Tongue (tissue), 2 donors: ENCODE measurements around the gene HOXC10. TPM values are rescaled to one million over a fixed set of nuclear protein-coding genes. Genes with fewer than 3 reads are reported as not detected.
A peak's percentile ranks its signal among the peaks of the same experiment; 100 is the strongest.

Experiments
- DNase-seq: peaks from one replicate; pipeline ENCODE4 v3.0.0-alpha.2; 2015
- total RNA-seq: library from RNA; depleted of rRNA; stranded (reverse); fragments of >200 nt; gene quantifications from one replicate; pipeline ENCODE4 v1.2.3, GENCODE V29; 2014

HOXC10 gene
- total RNA-seq, 1 donor from 2014 or later = not detected

- no peak for DNase-seq
Measured at GRCh38 chr12:54016478-54016964, 31.6 kb downstream of the HOXC10 start.

- no peak for DNase-seq
Measured at GRCh38 chr12:54017027-54017788, 32.3 kb downstream of the HOXC10 start.

- peak; percentile 75 for DNase-seq
Measured at GRCh38 chr12:54017878-54018467, 33.0 kb downstream of the HOXC10 start.

- DNase-seq = no peak
Measured at GRCh38 chr12:54018468-54018984, 33.6 kb downstream of the HOXC10 start.

- no peak for DNase-seq
Measured at GRCh38 chr12:54019091-54019811, 34.3 kb downstream of the HOXC10 start.

GRCh38 chr12:54019924-54020590, 35.1 kb downstream of the HOXC10 start:
- DNase-seq = peak; percentile 50

- DNase-seq = no peak
Measured at GRCh38 chr12:54020591-54021405, 35.9 kb downstream of the HOXC10 start.

- no peak for DNase-seq
Measured at GRCh38 chr12:54021432-54022013, 36.6 kb downstream of the HOXC10 start.

GRCh38 chr12:54022960-54023884, 38.3 kb downstream of the HOXC10 start:
- DNase-seq = no peak

- DNase-seq = no peak
Measured at GRCh38 chr12:54024127-54024526, 39.2 kb downstream of the HOXC10 start.

- no peak for DNase-seq
Measured at GRCh38 chr12:54024581-54025305, 39.8 kb downstream of the HOXC10 start.

- no peak for DNase-seq
Measured at GRCh38 chr12:54025499-54026405, 40.8 kb downstream of the HOXC10 start.

GRCh38 chr12:54026640-54027441, 41.9 kb downstream of the HOXC10 start:
- DNase-seq = no peak

- no peak for DNase-seq
Measured at GRCh38 chr12:54027442-54027786, 42.5 kb downstream of the HOXC10 start.

- DNase-seq = no peak
Measured at GRCh38 chr12:54028314-54029201, 43.6 kb downstream of the HOXC10 start, which contains the start of gene HOXC6. TSS of gene HOXC6 (plus strand) at chr12:54028440. CDS start at chr12:54028522, 82 bp downstream.
